HCT116 (cell line): Measurements from ENCODE around the gene FOXJ2. TPM values are rescaled to one million over a fixed set of nuclear protein-coding genes. Genes with fewer than 3 reads are reported as not detected.

ENCODE experiments used
- ATAC-seq: fragments of 200-7000 bp; cut with Tn5 transposase; 2 replicates; pipeline ENCODE4 v1.9.1; 2020; ENCODE audit warnings: mild to moderate bottlenecking, moderate library complexity
- BruUV-seq: library from RNA; stranded (reverse); fragments of 400-500 nt; replicated peaks from 2 replicates; lab custom pipeline; 2021; lab: Mats Ljungman, UMichigan
- CTCF ChIA-PET: fragments of 300-600 bp; sonication (Branson Sonifier 250); formaldehyde crosslinking; loops from one replicate; lab custom pipeline; 2021; ENCODE audit warnings: antibody characterized with exemption; lab: Charles Lee
- POLR2A ChIA-PET: fragments of 300-600, 350-600 bp; sonication (Branson Sonifier 250); formaldehyde crosslinking; loops from one replicate; lab custom pipeline; 2021; ENCODE audit warnings: antibody characterized with exemption; lab: Charles Lee
- RAD21 ChIA-PET, 2 experiments: fragments of 300-600 bp; sonication (Branson Sonifier 250); formaldehyde crosslinking; loops; one replicate each; lab custom pipeline; 2023; ENCODE audit warnings: low total read pairs in 2 of 2; ENCODE audit not compliant: uncharacterized antibody in 2 of 2, unreplicated experiment in 2 of 2, low non-redundant PET in 1 of 2; lab: Charles Lee
- DNase-seq: peaks from one replicate; pipeline ENCODE4 v3.0.0-alpha.2; 2010; ENCODE audit warnings: low read depth, low spot score
- H2AFZ ChIP-seq: fragments of 200-600 bp; shearing (Covaris generic), sonication (generic); 2 replicates; pipeline ENCODE4 v1.6.1; 2017; ENCODE audit warnings: low read depth, mixed run types, mixed read lengths, antibody characterized with exemption, low read length; ENCODE audit not compliant: poor library complexity, severe bottlenecking
- H3K27ac ChIP-seq: 2 replicates; pipeline ENCODE4 v1.5.1; 2012; ENCODE audit warnings: low read depth, low read length
- H3K27me3 ChIP-seq: fragments of 200-600 bp; sonication (generic); 2 replicates; pipeline ENCODE4 v1.6.1; 2016; ENCODE audit warnings: mixed run types, low read length, mixed read lengths; ENCODE audit not compliant: insufficient read depth
- H3K36me3 ChIP-seq, 2 experiments: fragments of 200-500 bp in 1 of 2; fragments of 200-600 bp in 1 of 2; sonication (Bioruptor generic) in 1 of 2; sonication (generic) in 1 of 2; 2 replicates each; pipeline versions ENCODE4 v1.5.1 to v1.6.1; 2014 to 2016; ENCODE audit warnings: low read length in 2 of 2, inconsistent platforms in 1 of 2, mixed read lengths in 1 of 2, mixed run types in 1 of 2; ENCODE audit not compliant: insufficient read depth in 2 of 2, control insufficient read depth in 1 of 2
- H3K4me1 ChIP-seq, 2 experiments: fragments of 200-600 bp in 1 of 2; sonication (generic) in 1 of 2; 2 replicates each; pipeline versions ENCODE4 v1.5.1 to v1.6.1; 2012 to 2017; ENCODE audit warnings: low read length in 2 of 2, inconsistent platforms in 1 of 2, mild to moderate bottlenecking in 1 of 2, mixed read lengths in 1 of 2, mixed run types in 1 of 2, moderate library complexity in 1 of 2; ENCODE audit not compliant: insufficient read depth in 2 of 2, control insufficient read depth in 1 of 2
- H3K4me2 ChIP-seq: fragments of 200-600 bp; sonication (generic); 2 replicates; pipeline ENCODE4 v1.6.1; 2017; ENCODE audit warnings: mixed run types, low read length, mixed read lengths
- H3K4me3 ChIP-seq, 2 experiments: fragments of 200-600 bp in 1 of 2; sonication (generic) in 1 of 2; replicated peaks in 1 of 2; 2 replicates each; pipeline ENCODE4 v1.5.1; 2011 to 2016; ENCODE audit warnings: low read length in 2 of 2, control low read depth in 1 of 2, low read depth in 1 of 2, mild to moderate bottlenecking in 1 of 2, mixed read lengths in 1 of 2, mixed run types in 1 of 2
- H3K79me2 ChIP-seq: fragments of 200-600 bp; sonication (generic); 2 replicates; pipeline ENCODE4 v1.6.1; 2017; ENCODE audit warnings: mild to moderate bottlenecking, mixed run types, low read length, moderate library complexity, mixed read lengths; ENCODE audit not compliant: insufficient read depth
- H3K9ac ChIP-seq: fragments of 200-600 bp; sonication (generic); 2 replicates; pipeline ENCODE4 v1.6.1; 2016; ENCODE audit warnings: low read length, mixed read lengths
- H3K9me2 ChIP-seq: fragments of 200-600 bp; sonication (generic), shearing (Covaris generic); 2 replicates; pipeline ENCODE4 v1.6.1; 2017; ENCODE audit warnings: mixed run types, mild to moderate bottlenecking, moderate library complexity; ENCODE audit not compliant: insufficient read depth
- H3K9me3 ChIP-seq, 2 experiments: fragments of 200-500 bp in 1 of 2; fragments of 200-600 bp in 1 of 2; sonication (Bioruptor generic) in 1 of 2; sonication (generic) in 1 of 2; 2 replicates each; pipeline ENCODE4 v1.6.1; 2014 to 2017; ENCODE audit warnings: low read length in 2 of 2, mixed read lengths in 2 of 2, inconsistent platforms in 1 of 2, low read depth in 1 of 2, mild to moderate bottlenecking in 1 of 2, mixed run types in 1 of 2, moderate library complexity in 1 of 2; ENCODE audit not compliant: control insufficient read depth in 1 of 2, insufficient read depth in 1 of 2
- H4K20me1 ChIP-seq: fragments of 200-600 bp; sonication (generic), shearing (Covaris generic); 2 replicates; pipeline ENCODE4 v1.6.1; 2017; ENCODE audit warnings: mixed run types, mild to moderate bottlenecking, moderate library complexity; ENCODE audit not compliant: insufficient read depth
- FOSL1 ChIP-seq: IDR thresholded peaks from 2 replicates; pipeline ENCODE4 v1.6.1; 2012; ENCODE audit warnings: low read depth
- JUND ChIP-seq: IDR thresholded peaks from 2 replicates; pipeline ENCODE4 v1.6.1; 2012
- POLR2AphosphoS5 ChIP-seq: IDR thresholded peaks from 2 replicates; pipeline ENCODE4 v1.6.1; 2011; ENCODE audit warnings: mild to moderate bottlenecking, low read depth, low read length, moderate library complexity
- TCF7L2 ChIP-seq: IDR thresholded peaks from 2 replicates; pipeline ENCODE4 v1.7.0; 2011; ENCODE audit warnings: borderline replicate concordance, inconsistent platforms; ENCODE audit not compliant: insufficient read depth, insufficient read length; ENCODE audit errors: extremely low read depth
- intact Hi-C: fragments of 100-400 bp; cut with micrococcal nuclease; formaldehyde crosslinking; loops from 2 replicates; pipeline ENCODE4 v1.10.0; 2022
- total RNA-seq: library from RNA; stranded (reverse); gene quantifications from one replicate; pipeline ENCODE4 v1.2.1, GENCODE V29; 2021; ENCODE audit not compliant: unreplicated experiment
- TF ChIP-seq, protein P1 (sequence below), 3 experiments: fragments of 200-600 bp in 1 of 3; sonication (generic) in 1 of 3; IDR thresholded peaks in 2 of 3; conservative IDR thresholded peaks in 1 of 3; 2 replicates each; pipeline ENCODE4 v1.5.1; 2012 to 2017; ENCODE audit warnings: low read depth in 2 of 3, low read length in 2 of 3, antibody characterized with exemption in 1 of 3, borderline replicate concordance in 1 of 3, control low read depth in 1 of 3, mild to moderate bottlenecking in 1 of 3, mixed read lengths in 1 of 3, mixed run types in 1 of 3, moderate library complexity in 1 of 3; ENCODE audit not compliant: insufficient read depth in 1 of 3
- TF ChIP-seq, protein P2 (sequence below): IDR thresholded peaks from 2 replicates; pipeline ENCODE4 v1.6.1; 2012

The FOXJ2 gene
- total RNA-seq, 1 experiment from 2014 or later: 20.3 TPM

DNA sequence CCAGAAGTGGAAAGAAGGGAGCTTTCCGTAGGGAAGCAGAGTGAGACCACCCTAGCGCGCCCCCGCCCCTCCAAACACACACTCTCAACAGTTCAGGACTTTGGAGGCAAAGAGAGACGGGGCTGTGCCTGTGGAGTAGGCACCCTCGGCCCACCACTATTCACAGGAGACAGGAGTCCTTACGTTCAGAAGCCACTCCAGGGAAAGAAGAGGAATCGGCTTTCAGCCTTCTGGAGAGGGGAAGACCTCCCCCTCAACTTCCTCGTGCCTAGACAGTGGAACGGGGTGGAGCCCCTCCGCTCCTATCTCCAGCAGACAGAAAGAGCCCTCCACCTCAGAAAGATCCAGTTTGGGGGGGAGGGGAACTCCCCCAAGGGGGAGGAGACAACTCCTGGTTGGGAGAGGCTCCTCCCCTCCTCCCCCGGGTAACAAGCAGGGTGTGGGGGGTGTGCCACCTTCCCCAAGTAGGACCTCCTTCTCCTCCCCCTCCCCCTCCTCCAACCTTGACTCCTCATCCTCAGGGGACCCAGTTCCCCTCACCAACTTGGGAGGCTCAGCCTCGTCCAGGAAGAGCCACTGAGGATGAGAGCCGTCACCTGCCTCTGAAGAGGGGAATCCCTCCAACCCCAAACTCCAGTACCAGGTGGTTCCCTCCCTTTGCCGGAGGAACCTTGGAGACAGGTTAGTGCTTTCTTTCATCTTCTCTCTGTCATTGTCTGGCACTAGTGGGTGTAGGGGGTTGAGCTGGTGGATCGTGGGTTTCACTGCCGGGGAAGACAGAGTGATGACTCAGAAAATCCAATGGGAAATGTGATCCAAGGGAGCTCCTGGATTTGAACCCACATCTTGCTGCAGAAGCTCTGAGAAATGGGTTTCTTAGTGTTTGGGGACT, 883 bp downstream of the FOXJ2 start:
- ChIA-PET CTCF (interaction anchor here (1.0 kb wide), 1 partner anchor 100 kb away, joined by 6 read pairs; no protein-coding TSS in a partner anchor), RAD21 (no interaction called here), POLR2A (no interaction called here)
- Histone ChIP-seq H3K36me3 (no peaks in the 10 kb centered on the region), H3K79me2 (peaks cover 29% of the 10 kb centered on the region), H4K20me1 (no peaks in the 10 kb centered on the region), H3K9me3 (no peaks in the 10 kb centered on the region), H3K27me3 (no peaks in the 10 kb centered on the region), H2AFZ (no peak overlapping the region), H3K4me2 (peak overlapping the region; percentile 96), H3K4me3 (peak overlapping the region; percentile 86 to 88), H3K4me1 (peaks cover 21 to 49% of the 10 kb centered on the region in 2 experiments), H3K9ac (peak overlapping the region; percentile 95), H3K27ac (peak overlapping the region; percentile 85), H3K9me2 (no peaks in the 10 kb centered on the region)
- TF ChIP-seq POLR2AphosphoS5 (peak; percentile 59), TCF7L2 (peak; percentile 37), FOSL1 (peak; percentile 73), JUND (peak; percentile 65)
- TF ChIP-seq, protein P1, sequence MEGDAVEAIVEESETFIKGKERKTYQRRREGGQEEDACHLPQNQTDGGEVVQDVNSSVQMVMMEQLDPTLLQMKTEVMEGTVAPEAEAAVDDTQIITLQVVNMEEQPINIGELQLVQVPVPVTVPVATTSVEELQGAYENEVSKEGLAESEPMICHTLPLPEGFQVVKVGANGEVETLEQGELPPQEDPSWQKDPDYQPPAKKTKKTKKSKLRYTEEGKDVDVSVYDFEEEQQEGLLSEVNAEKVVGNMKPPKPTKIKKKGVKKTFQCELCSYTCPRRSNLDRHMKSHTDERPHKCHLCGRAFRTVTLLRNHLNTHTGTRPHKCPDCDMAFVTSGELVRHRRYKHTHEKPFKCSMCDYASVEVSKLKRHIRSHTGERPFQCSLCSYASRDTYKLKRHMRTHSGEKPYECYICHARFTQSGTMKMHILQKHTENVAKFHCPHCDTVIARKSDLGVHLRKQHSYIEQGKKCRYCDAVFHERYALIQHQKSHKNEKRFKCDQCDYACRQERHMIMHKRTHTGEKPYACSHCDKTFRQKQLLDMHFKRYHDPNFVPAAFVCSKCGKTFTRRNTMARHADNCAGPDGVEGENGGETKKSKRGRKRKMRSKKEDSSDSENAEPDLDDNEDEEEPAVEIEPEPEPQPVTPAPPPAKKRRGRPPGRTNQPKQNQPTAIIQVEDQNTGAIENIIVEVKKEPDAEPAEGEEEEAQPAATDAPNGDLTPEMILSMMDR (IDR thresholded peaks at IDR 0.05 in 2 of 3, conservative IDR thresholded peaks at IDR 0.05 in 1 of 3; ENCODE audit: borderline replicate concordance in 1 of 3, insufficient read depth in 1 of 3, low read depth in 2 of 3, low read length in 2 of 3): no peak
- TF ChIP-seq, protein P2, sequence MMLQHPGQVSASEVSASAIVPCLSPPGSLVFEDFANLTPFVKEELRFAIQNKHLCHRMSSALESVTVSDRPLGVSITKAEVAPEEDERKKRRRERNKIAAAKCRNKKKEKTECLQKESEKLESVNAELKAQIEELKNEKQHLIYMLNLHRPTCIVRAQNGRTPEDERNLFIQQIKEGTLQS: no peak
- TSS peak; percentile 78 for BruUV-seq
- intact Hi-C loops: no loop called here
- DNase-seq: no peak
- ATAC-seq: peak; percentile 66
